Gastroesophageal sphincter (tissue), 3 donors: Measurements from ENCODE around the gene NDFIP1.
"Not testable (repeated sequence)": the region's sequence is repeated elsewhere in the genome, so short reads cannot be mapped to it uniquely, and the experiment has no call there.

ENCODE experiments used
- CTCF ChIP-seq, 4 experiments: fragments of 200-600 bp in 2 of 4; fragments of 450-650 bp in 2 of 4; sonication (generic) in 1 of 4; IDR thresholded peaks; one replicate each; pipeline ENCODE4 v1.5.1; 2017 to 2019; ENCODE audit warnings: antibody characterized with exemption in 4 of 4, mild to moderate bottlenecking in 2 of 4, moderate library complexity in 2 of 4
- POLR2AphosphoS5 ChIP-seq: sonication (generic); formaldehyde crosslinking; IDR thresholded peaks from one replicate; pipeline ENCODE4 v1.6.1; 2017; ENCODE audit warnings: antibody characterized with exemption

- TF ChIP-seq CTCF (IDR thresholded peaks at IDR 0.05); POLR2AphosphoS5: not testable (repeated sequence)
Measured at GRCh38 chr5:142154449-142154841, 45.9 kb downstream of the NDFIP1 start.
